ENCODE measurements around the gene NOX5. TPM values are rescaled to one million over a fixed set of nuclear protein-coding genes. Genes with fewer than 3 reads are reported as not detected.

Gene NOX5
- total RNA-seq, 1 experiment from 2014 or later: 0.91 TPM

DNA sequence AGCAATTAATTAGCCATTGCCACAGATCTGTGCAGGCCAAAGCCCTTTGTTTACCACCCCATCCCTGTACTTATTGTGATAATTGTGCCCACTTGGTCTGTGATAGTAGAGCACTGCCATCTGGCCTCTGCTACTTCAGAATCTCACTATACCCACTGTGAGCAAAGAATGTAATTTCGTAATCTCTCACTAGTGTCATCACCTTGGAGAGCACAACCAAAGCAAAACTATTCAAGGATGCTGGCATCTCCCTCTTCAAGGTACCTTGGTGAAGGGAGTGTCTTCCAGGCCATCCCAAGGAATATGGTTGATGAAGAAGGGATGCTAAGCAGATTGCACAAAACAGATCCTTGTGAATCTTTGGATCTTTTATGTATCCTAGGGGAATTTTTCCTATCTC is 34.7 kb upstream of the NOX5 start:
- Histone ChIP-seq H3K27me3 (ENCODE audit: insufficient read depth, low read length) (no peaks in the 10 kb centered on the region), H3K4me1 (ENCODE audit: control insufficient read depth in 1 of 2, insufficient read depth in 2 of 2, low read length in 2 of 2) (no peaks in the 10 kb centered on the region), H3K9me2 (ENCODE audit: insufficient read depth) (no peaks in the 10 kb centered on the region), H3K9ac (ENCODE audit: low read length) (no peak overlapping the region), H3K4me2 (ENCODE audit: low read length) (no peak overlapping the region), H3K27ac (ENCODE audit: low read depth, low read length) (no peak overlapping the region), H2AFZ (ENCODE audit: low read depth, low read length, poor library complexity, severe bottlenecking) (no peak overlapping the region), H4K20me1 (ENCODE audit: insufficient read depth) (no peaks in the 10 kb centered on the region), H3K4me3 (replicated peaks in 1 of 2; ENCODE audit: low read depth in 1 of 2, low read length in 2 of 2) (no peak overlapping the region), H3K9me3 (ENCODE audit: control insufficient read depth in 1 of 2, insufficient read depth in 1 of 2, low read depth in 1 of 2, low read length in 2 of 2) (no peaks in the 10 kb centered on the region), H3K36me3 (ENCODE audit: control insufficient read depth in 1 of 2, insufficient read depth in 2 of 2, low read length in 2 of 2) (no peaks in the 10 kb centered on the region), H3K79me2 (ENCODE audit: insufficient read depth, low read length) (no peaks in the 10 kb centered on the region)
- DNase-seq (ENCODE audit: low read depth, low spot score) (no peak), ATAC-seq (no peak)
- ChIA-PET POLR2A (no interaction called here), CTCF (no interaction called here), RAD21 (ENCODE audit: low non-redundant PET in 1 of 2, low total read pairs in 2 of 2, uncharacterized antibody in 2 of 2, unreplicated experiment in 2 of 2) (no interaction called here)
- TF ChIP-seq POLR2AphosphoS5 (IDR thresholded peaks at IDR 0.05; ENCODE audit: low read depth, low read length): no peak
- no peak for TF ChIP-seq EGR1 (IDR thresholded peaks at IDR 0.05; ENCODE audit: low read depth)
- TF ChIP-seq, protein P1, sequence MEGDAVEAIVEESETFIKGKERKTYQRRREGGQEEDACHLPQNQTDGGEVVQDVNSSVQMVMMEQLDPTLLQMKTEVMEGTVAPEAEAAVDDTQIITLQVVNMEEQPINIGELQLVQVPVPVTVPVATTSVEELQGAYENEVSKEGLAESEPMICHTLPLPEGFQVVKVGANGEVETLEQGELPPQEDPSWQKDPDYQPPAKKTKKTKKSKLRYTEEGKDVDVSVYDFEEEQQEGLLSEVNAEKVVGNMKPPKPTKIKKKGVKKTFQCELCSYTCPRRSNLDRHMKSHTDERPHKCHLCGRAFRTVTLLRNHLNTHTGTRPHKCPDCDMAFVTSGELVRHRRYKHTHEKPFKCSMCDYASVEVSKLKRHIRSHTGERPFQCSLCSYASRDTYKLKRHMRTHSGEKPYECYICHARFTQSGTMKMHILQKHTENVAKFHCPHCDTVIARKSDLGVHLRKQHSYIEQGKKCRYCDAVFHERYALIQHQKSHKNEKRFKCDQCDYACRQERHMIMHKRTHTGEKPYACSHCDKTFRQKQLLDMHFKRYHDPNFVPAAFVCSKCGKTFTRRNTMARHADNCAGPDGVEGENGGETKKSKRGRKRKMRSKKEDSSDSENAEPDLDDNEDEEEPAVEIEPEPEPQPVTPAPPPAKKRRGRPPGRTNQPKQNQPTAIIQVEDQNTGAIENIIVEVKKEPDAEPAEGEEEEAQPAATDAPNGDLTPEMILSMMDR (IDR thresholded peaks at IDR 0.05 in 2 of 3, conservative IDR thresholded peaks at IDR 0.05 in 1 of 3; ENCODE audit: borderline replicate concordance in 1 of 3, insufficient read depth in 1 of 3, low read depth in 2 of 3, low read length in 2 of 3): no peak
- no peak for TF ChIP-seq FOSL1 (IDR thresholded peaks at IDR 0.05; ENCODE audit: low read depth)
- TF ChIP-seq, protein P2, sequence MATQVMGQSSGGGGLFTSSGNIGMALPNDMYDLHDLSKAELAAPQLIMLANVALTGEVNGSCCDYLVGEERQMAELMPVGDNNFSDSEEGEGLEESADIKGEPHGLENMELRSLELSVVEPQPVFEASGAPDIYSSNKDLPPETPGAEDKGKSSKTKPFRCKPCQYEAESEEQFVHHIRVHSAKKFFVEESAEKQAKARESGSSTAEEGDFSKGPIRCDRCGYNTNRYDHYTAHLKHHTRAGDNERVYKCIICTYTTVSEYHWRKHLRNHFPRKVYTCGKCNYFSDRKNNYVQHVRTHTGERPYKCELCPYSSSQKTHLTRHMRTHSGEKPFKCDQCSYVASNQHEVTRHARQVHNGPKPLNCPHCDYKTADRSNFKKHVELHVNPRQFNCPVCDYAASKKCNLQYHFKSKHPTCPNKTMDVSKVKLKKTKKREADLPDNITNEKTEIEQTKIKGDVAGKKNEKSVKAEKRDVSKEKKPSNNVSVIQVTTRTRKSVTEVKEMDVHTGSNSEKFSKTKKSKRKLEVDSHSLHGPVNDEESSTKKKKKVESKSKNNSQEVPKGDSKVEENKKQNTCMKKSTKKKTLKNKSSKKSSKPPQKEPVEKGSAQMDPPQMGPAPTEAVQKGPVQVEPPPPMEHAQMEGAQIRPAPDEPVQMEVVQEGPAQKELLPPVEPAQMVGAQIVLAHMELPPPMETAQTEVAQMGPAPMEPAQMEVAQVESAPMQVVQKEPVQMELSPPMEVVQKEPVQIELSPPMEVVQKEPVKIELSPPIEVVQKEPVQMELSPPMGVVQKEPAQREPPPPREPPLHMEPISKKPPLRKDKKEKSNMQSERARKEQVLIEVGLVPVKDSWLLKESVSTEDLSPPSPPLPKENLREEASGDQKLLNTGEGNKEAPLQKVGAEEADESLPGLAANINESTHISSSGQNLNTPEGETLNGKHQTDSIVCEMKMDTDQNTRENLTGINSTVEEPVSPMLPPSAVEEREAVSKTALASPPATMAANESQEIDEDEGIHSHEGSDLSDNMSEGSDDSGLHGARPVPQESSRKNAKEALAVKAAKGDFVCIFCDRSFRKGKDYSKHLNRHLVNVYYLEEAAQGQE (IDR thresholded peaks at IDR 0.05; ENCODE audit: low read depth): no peak
- intact Hi-C loops (cut with micrococcal nuclease): no loop called here
- no TSS peak for BruUV-seq (replicated peaks)
